NCI-H146 treated with DMSO at 0.1 percent for 48 hours (cell line): ENCODE measurements around the gene CDC14B.
A peak's percentile ranks its signal among the peaks of the same experiment; 100 is the strongest.
"Not testable (repeated sequence)": the region's sequence is repeated elsewhere in the genome, so short reads cannot be mapped to it uniquely, and the experiment has no call there.

Experiments used
- DNase-seq: peaks from one replicate; lab custom pipeline; 2025; ENCODE audit not compliant: unreplicated experiment; lab: John Stamatoyannopoulos, UW

The CDC14B gene

DNA sequence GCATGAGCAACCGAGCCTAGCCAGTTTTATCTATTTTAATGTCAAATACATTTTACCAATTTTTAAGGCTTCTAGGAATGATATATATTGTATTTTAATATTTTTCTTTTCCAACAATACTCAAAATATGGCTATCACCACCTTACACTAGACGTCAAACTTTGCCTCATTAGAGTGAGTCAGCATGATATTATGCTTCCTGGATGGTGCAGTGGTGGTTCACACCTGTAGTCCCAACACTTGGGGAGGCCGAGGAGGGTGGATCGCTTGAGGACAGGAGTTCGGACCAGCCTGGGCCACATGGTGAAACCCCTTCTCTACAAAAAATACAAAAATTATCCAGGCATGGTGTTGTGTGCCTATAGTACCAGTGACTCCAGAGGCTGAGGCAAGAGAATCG lies 7.3 kb upstream of the CDC14B start:
- no peak for DNase-seq

DNA sequence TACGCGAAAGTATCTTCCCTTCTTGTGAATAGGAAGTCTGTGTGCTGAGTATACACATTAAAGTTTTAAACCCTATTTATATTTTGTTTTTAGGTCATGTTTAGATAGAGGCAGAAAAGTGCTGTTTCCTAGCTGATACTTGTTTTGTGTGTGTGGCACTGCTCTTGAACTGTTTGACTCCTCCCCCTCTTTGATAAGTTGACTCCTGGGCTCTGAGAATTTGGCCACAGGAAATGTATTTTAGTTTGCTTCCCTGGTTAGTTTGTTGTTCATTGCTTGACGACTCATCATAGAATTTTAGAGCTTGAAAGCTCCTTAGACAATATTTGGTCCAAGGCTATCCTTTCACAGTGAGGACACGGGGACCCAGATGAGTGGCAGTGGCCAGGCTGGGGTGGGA lies 2.0 kb upstream of the CDC14B start:
- DNase-seq: no peak

DNA sequence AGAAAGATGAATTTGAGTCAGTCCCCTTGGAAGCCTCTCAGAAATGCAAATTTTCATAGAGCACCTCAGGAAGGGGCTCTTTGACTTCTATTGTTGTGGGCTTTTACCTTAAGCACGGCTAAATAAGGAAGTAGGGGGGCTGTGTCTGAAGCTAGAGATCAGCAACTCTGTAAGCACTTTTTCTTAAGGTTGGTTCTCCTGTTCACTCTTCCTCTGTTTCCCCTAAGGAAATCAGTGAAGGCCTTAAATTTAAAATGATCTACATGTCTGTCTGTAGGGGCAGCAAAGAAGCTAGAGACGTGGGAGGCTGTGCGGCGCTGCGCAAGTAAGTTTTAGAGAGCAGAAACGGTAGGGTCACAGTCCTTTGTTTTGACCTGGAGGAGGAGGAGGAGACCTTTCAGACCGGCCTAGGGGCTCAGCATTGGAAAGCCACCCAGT lies 1.2 kb upstream of the CDC14B start:
- DNase-seq: no peak

DNA sequence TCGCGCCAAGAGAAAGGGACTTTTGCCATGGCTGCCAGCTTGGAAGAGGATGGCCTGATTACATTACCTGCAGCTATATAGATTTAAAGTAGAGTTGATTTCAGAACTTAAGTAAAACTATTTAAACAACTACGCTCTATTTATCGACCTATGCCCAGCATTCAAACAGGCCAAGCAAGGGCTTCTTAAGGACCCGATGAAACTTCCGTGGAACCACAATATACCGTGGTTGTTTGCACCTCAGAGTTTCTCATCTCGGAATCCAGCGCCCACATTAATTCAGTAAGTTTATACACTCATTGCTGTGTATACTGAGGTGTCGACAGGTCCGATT lies 505 bp upstream of the CDC14B start:
- DNase-seq: no peak

DNA sequence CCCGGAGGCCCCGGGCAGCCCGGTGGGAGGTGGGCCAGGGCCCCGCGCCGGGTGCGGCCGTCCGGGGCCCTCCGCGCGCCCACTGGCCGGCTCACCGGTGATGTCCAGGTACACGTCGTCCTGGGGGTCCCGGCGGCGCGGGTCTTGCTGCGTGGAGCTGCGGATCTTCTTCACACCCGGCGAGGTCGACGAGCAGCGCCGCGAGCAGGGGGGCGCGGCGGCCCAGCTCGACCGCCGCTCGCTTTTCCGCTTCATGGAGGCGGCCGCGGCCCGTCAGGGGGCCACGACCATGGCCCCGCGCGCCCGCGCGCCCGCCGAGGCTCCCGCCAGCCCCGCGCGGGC lies 548 bp downstream of the CDC14B start:
- DNase-seq: no peak

DNA sequence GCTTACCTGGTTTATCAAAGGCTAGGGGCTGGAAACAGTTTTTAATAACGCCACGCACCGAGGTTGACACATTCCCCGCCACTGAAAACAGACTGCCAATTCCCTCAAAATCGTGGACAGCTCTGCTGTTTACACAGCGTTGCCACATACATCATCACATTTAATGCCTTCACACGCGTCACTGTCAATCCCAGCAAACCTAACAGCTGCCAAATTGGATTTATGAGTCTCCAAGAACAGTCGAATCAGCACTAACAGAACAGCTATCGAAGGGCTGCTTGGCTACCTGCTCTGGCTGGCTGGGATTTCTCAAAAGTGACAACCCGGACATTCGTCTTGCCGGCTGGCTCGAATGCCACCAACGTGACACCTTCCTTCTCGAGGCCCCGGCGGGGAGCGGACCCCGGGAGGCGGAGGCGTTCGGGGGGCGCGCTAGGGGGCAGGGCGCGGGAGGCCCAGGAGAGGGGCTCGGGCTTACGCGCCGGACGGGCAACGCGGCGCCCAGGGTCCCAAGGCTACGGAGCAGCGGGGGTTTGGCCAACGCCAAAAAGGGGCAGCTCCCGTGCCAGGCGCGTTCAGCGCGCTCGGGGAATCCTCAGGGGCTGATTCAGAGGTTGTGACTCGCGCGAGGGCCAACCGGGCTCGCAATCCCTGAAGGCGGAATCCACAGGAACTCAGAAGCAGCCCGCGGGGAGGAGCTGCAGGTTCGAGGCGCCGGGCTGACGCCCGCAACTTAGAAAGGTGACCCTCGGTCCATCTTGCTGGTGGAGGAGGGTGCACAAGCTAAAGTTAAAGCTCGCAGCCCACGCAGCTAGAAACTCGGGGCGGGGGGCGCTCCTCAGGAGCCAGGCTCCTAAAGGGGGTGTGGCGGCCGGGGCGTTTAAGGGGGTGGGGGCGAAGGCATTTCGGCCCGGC lies 1.2 kb downstream of the CDC14B start:
- peak; percentile 0 for DNase-seq

DNA sequence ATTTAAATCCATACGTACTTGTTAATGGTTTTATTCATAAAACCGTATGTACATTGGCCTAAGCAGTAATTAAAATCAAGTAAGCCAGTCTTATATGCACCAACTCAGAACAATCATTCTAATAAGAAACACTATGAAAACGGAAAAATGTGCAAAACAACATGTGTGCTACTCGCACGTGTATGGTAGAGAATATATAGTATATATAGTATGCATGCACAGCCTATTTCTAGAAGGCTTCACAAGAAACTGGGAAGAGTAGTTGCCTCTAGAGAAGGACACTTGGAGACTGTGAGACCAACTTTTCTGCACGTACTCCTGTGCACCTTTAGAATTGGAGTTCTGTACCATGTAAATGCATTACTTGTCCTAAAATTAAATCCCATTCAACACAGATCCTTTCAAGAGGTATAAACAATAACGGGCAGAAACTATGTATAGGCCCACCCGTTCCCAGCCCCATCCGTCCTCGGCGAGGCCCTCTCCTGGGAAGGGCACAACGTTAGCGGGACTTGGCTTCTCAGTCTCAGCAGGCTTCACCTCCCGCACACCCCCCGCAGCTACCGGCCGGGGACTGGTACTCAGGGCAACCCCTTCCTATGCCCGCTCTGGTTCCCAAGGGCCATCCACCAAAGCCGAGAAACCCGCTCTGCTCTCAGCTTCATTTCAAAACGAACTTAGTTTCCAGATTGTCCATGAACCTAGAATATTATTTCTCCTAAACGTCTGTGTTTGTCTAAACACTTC lies 2.0 kb downstream of the CDC14B start:
- no peak for DNase-seq

DNA sequence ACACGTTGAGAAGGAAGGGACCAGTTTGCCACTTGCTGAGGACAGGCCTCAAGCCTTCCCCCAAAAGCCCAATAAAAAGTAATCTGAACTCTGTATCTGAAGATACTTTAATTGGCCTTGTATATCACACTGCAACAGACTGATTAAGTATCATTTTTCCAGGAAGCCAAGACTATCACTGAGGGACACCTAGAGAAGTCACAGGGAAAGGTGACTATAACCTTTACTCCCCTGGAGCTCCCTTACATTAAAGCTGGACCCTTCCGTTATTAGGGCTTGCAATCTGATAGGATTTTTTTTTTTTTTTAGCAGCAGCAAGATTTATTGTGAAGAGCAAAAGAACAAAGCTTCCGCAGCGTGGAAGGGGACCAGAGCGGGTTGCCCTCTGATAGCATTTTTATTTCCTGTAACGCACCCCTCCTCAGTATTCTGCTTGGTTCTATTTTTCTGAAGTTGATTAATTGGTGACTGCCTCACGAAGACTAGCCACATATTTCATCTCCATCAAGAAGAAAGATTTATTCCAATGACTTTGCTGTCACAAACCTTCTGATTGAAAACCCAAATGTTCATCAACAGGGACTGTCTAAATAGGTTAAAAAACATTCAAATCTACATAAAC lies 2.7 kb downstream of the CDC14B start:
- no peak for DNase-seq

DNA sequence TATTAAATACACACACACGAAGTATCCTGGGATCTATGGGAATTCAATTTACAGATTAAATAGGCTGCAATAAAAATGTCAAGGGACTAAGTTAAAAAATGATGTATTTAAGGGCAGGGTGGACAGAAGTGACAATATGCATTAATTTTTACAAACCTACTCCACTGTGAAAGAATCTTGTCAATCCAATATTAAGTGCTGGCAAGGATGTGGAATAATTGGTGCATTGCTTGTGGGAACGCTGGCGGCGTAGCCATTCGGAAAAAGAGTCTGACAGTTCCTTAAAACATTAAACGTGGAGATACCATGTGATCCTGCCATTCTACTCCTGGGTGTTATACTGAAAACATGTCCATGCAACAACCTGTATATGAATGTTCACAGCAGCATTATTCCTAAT lies 4.2 kb downstream of the CDC14B start:
- no peak for DNase-seq

DNA sequence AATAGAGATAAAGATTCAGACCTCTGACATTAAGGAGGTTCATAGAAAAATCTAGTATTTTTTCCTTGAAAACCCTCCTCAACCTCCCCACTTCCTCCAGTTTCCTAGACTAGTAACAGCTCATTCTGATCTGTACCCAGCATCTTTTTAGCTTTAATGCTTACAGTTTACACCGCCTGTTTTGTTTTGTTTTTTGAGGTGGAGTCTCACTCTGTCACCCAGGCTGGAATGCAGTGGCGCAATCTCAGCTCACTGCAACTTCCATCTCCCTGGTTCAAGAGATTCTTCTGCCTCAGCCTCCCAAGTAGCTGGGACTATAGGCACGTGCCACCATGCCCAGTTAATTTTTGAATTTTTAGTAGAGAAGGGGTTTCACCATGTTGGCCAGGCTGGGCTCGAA lies 5.0 kb downstream of the CDC14B start:
- not testable (repeated sequence) for DNase-seq

DNA sequence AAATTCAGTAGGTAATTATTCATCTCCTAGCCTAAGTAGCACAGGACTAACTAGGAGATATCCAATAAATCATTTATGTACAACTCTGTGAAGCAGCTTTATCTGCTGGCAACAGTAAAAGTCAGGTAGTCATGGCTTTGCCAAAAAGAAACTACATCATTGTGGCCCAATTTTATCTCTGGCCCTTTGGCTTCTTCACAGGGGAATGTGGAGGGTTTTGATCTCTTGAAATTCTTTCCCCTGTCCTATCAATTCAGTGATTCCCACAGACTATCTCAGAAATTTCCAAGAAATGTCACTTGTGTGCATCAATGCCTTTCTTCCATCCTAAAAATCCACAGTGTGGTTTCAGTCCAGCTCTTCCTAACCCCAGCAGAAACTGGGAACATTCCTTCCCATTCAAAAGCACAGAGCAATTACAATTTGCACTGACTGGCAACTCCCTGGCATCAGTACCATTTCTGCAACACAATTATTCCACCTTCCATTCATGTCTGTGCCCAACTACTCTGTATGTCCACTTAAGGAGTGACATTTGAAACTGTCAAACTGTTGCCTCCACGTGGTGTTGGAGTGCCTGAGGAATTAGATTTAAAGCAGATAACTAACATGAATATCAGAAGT lies 6.6 kb downstream of the CDC14B start:
- DNase-seq: no peak

DNA sequence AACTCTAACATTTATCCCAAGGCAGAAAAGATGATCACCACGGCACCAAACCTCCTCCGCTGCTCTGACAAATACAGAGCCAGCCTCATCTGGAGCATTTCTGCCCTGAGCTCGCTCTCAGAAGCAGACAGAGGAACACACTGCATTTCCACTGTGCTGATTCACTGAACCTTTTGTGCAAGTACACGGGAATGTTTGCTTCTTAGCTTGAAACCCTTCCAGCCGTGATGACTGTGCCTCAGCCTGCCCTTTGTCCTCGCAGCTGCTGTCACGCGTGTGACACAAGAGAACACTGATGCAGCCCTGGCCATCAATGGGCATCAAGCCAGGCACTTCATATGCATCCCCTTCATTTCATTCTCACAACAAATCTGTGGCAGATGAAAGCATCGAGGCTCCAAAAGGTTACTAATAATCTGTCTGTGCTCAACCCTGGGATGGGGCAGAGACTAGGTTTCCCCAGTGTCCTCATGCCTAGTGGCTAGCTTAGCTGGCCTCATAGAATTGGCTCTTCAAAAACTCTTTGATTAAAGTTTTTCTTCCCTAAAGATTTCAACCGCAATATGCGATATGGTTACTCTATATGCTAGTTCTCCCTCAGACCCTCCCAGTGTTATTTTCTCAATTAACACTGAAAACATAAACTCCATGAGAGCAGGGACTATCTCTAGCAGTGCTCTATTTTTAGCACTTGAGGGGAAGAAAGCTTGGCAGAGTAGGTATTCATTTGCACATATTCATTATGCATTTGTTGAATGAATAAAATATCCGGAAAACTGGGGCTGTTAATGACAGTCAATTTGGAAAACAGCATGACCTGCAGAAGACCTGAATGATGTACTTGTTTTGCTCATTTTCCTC lies 7.3 kb downstream of the CDC14B start:
- DNase-seq: peak; percentile 14

DNA sequence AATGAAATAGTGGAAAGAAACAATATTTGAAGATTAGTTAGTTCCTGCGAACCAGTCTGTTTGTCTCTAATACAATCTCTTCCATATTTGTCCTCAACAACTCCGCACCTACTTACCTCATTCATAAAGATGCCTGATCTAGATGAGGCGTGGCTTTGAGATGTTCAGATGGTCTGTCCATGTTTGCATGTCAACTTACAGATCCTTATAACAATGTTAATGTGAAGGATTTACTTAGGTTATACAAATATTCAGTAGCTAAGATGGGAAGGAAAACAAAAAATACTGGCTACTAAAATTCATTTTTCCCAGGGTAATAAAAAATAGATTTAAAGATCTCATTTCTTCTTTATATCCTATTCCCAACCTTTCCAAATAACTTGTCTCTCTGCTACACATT lies 8.3 kb downstream of the CDC14B start:
- DNase-seq: no peak

DNA sequence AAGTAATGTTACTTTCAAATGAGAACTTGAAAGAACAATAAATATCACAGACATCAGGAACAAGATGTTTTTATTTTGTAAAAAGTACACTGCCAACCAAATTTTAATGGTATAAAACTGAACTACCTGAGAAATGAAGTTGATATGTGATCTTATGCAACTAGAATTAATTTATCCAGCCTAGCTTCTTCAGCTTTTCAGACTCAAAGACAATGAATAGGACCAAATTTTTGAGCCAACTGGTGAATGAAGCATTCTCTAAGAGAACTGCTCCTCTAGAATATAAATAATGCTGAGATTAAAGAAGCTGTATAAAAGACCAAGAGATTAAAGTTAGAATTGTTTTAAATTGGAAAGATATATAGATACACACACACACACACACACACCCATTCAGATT lies 9.9 kb downstream of the CDC14B start:
- no peak for DNase-seq

DNA sequence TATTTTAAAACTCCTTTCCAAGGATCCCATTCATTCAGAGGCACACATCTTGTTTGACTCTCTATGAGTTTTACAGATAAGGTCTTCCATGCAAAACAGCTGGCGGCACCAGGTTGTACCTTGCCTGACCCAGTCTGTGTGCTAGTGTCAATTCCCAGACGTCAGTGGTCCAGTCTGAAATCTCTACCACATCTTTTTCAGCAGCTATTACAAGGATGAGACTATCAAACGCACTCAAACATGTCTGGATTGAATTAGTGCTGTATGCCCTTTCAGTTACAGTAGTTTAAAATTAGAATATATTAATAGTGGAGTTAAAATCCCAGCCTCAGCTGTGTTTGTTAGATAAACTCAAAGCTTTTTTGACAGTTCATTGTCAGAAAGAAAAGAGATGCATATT lies 11.7 kb downstream of the CDC14B start:
- no peak for DNase-seq

DNA sequence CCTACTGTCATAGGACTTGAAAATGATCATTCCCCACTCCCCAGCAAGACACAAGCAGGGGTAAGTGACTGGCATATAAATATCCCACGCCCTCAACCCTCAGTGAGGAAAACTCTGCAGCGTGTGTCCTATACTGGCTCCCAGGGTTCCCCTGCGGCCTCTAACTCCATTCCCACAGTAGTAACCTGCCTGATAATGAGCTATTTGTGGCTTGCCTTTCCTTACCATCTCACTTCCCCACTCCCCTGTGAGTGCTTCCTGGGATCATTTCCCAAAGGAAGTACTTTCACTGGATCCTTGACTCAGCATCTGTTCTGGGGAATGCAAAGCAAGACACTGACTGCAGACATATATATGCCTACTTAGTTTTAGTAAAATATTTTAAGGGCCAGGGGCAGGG lies 14.3 kb downstream of the CDC14B start:
- DNase-seq: no peak

DNA sequence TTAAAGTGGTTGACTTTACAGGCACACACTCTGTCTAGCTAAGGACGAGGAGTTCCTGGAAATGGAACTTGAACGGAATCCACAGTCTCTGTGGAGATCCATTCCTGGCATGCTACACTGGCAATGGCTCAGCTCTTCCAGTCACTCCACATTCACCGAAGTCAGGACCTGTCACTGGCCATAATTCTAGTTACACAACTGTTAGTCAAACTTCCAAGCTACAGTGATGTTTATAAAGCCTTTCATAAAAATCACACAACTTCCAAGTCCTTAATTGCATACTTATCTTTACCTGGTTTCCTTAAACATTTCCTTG lies 15.7 kb downstream of the CDC14B start:
- DNase-seq: no peak

DNA sequence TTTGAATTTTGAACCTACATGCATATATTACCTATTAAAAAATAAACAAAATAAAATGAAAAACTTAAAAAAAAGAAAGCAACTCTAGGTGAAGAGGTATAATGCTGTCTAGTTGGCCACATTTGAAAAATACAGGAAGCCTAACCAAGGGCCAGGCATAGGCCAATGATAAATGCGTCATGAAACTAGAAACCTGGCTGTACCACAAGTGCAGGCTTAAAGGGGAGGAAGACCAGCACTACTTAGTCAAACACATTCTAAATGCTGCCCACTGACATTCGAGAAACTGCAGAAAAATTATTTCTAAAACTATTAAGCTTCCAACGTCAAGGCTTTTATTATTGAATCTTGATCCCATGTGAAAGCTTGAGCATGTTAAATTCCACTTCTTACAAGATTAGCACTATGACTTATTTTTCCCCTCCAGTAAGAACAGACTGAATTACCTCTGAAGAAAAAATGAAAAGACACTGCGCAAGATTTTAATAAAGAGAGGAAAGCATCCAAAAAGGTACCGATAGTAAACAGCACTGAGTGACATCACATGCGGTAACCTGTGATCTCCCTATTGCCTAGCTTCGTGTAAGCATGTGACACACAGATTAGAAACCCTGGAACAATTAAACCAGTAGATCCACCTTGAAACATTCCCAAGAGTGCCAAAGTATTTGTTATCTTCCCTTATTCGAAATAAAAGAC lies 16.2 kb downstream of the CDC14B start:
- no peak for DNase-seq

DNA sequence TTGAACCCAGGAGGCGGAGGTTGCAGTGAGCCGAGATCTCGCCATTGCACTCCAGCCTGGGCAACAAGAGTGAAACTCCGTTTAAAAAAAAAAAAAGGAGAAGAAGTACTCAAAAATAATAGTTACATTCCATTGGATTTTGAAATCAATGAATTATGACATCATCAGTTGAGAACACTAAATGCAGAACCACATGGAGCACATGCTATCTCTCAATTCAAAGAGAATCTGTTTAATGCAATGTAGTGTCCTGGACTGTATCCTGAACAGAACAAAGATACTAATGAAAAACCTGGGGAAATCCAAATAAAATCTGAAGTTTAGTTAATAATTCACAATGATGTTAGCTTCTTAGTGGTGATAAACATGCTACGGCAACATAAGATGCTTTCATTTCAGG lies 20.3 kb downstream of the CDC14B start:
- DNase-seq: no peak

DNA sequence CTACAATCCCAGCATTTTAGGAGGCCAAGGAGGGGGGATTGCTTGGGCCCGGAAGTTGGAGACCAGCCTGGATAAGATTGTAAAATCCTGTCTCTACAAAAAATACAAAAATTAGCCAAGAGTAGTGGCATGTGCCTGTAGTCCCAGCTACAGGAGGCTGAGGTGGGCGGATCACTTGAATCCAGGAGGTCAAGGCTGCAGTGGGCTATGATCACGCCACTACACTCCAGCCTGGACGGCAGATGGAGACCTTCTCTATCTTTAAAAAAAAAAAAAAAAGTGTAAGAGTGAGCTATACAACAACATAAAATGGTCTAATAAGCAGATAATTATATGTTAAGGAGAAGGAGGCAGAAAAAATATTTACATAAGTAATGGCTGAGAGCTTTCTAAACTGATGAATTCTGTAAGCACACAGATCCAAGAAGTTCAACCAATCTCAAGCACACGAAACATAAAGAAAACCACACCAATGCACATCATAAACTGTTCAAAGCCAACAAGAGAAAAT lies 23.0 kb downstream of the CDC14B start:
- peak; percentile 1 for DNase-seq
